ENCODE measurements around the gene HCN1. TPM values are rescaled to one million over a fixed set of nuclear protein-coding genes. Genes with fewer than 3 reads are reported as not detected.

The HCN1 gene
- polyA plus RNA-seq, 2 of the 4 experiments (the other 2 are of a cell fraction): not detected

- no peak for TF ChIP-seq REST (IDR thresholded peaks at IDR 0.05)
Measured at GRCh38 chr5:45279109-45279508, 417.1 kb downstream of the HCN1 start (continued).

- WGBS (ENCODE audit: missing lambda C conversion rate): 1% methylated on average over 2 of the region's 2 CpGs
- POLR2A ChIA-PET: no interaction called here
- 0 out of 3 replicates have a peak, but pooled peaks cover 3% of the 10 kb centered on the region for H3K9me3 ChIP-seq
- no peaks in the 10 kb centered on the region for H3K4me1 ChIP-seq
- no peak for TF ChIP-seq FOSB (CRISPR knock-in tag; IDR thresholded peaks at IDR 0.05)
- no peak for TF ChIP-seq ELK1 (IDR thresholded peaks at IDR 0.05; ENCODE audit: low read depth, low read length)
- no peak for TF ChIP-seq POLR2A (IDR thresholded peaks at IDR 0.05; ENCODE audit: low read length)
- no peak for TF ChIP-seq REST (IDR thresholded peaks at IDR 0.05)
- no peak for TF ChIP-seq ZSCAN20 (CRISPR knock-in tag; IDR thresholded peaks at IDR 0.05)
- no peak for TF ChIP-seq RFX5 (IDR thresholded peaks at IDR 0.05)
- TF ChIP-seq EP300 (IDR thresholded peaks at IDR 0.05): no peak
- TF ChIP-seq JUNB (IDR thresholded peaks at IDR 0.05): no peak
- TF ChIP-seq TP53 (CRISPR knock-in tag; IDR thresholded peaks at IDR 0.05): no peak
- FAIRE-seq (no peak), ATAC-seq (no peak), DNase-seq (ENCODE audit: low read depth in 1 of 2, low spot score in 1 of 2) (no peak)
- no peak overlapping the region for H3K4me2 ChIP-seq
- H3K4me3 ChIP-seq: no peak overlapping the region
- H3K27ac ChIP-seq: no peak overlapping the region
- CTCF ChIA-PET: no interaction called here
Measured at GRCh38 chr5:45277860-45278259, 418.3 kb downstream of the HCN1 start.

GRCh38 chr5:45274241-45274640, 421.9 kb downstream of the HCN1 start:
- FAIRE-seq (no peak), ATAC-seq (no peak), DNase-seq (ENCODE audit: low read depth in 1 of 2, low spot score in 1 of 2) (no peak)
- Histone ChIP-seq H3K9me3 (0 out of 3 replicates have a peak, but pooled peaks cover 3% of the 10 kb centered on the region), H3K4me2 (no peak overlapping the region), H3K27ac (no peak overlapping the region), H3K4me1 (no peaks in the 10 kb centered on the region), H3K4me3 (no peak overlapping the region)
- POLR2A ChIA-PET: no interaction called here
- 1% methylated on average over 2 of the region's 2 CpGs for WGBS (ENCODE audit: missing lambda C conversion rate)
- CTCF ChIA-PET: no interaction called here
- TF ChIP-seq ZFP36 (IDR thresholded peaks at IDR 0.05; ENCODE audit: borderline replicate concordance, partially characterized antibody): no peak
- no peak for TF ChIP-seq POLR2A (IDR thresholded peaks at IDR 0.05; ENCODE audit: low read length)
- TF ChIP-seq KDM1A (IDR thresholded peaks at IDR 0.05; ENCODE audit: low read depth): no peak
- no peak for TF ChIP-seq CHD2 (IDR thresholded peaks at IDR 0.05; ENCODE audit: low read length, partially characterized antibody)
- no peak for TF ChIP-seq ESRRA (IDR thresholded peaks at IDR 0.05; ENCODE audit: borderline replicate concordance, low read length)
- no peak for TF ChIP-seq TP53 (CRISPR knock-in tag; IDR thresholded peaks at IDR 0.05)
- no peak for TF ChIP-seq ZC3H11A (IDR thresholded peaks at IDR 0.05)
- no peak for TF ChIP-seq NFE2L2 (conservative IDR thresholded peaks at IDR 0.05; ENCODE audit: low read length)
- TF ChIP-seq GATA3 (IDR thresholded peaks at IDR 0.05; ENCODE audit: borderline replicate concordance): no peak
- TF ChIP-seq USF2 (IDR thresholded peaks at IDR 0.05): no peak
- no peak for TF ChIP-seq FOSL2 (IDR thresholded peaks at IDR 0.05)
- no peak for TF ChIP-seq FOSL2 (CRISPR knock-in tag; IDR thresholded peaks at IDR 0.05)
- no peak for TF ChIP-seq HMGXB4 (CRISPR knock-in tag; IDR thresholded peaks at IDR 0.05; ENCODE audit: borderline replicate concordance)
- TF ChIP-seq RCOR1 (IDR thresholded peaks at IDR 0.05; ENCODE audit: low read depth, low read length): no peak
- no peak for TF ChIP-seq TFCP2L1 (CRISPR knock-in tag; IDR thresholded peaks at IDR 0.05)
- TF ChIP-seq ATOH8 (CRISPR knock-in tag; IDR thresholded peaks at IDR 0.05; ENCODE audit: low read depth): no peak
- no peak for TF ChIP-seq HES2 (IDR thresholded peaks at IDR 0.05)
- TF ChIP-seq RFX5 (IDR thresholded peaks at IDR 0.05): no peak

Data from A549 (cell line).